ENCODE measurements around the gene FBXO11. TPM values are rescaled to one million over a fixed set of nuclear protein-coding genes. Genes with fewer than 3 reads are reported as not detected.
"Not testable (repeated sequence)": the region's sequence is repeated elsewhere in the genome, so short reads cannot be mapped to it uniquely, and the experiment has no call there.

FBXO11 gene
- total RNA-seq, 1 donor from 2014 or later = 15.1 TPM

DNA sequence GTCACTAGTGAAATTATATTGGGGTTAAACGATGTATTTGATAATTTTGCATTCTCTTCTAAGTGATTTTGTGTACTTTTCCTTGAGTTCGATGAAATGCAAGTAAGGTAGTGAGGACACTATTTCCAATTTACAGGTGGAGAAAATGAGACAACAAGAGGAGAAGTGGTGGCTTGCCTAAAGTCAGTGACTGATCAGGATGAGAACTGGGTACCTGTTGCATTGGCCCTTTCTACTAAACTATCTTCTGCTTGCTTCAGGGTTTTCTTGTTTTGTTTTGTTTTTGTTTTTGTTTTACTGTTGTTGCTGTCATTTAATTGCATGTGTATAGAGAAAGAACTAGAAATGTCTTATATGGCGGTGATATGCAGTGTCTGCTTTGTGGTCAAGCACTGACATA is 31.4 kb upstream of the FBXO11 start:
- Histone ChIP-seq H3K36me3 (no peaks in the 10 kb centered on the region), H3K4me3 (no peak overlapping the region), H3K27me3 (no peaks in the 10 kb centered on the region), H3K9me3 (no peaks in the 10 kb centered on the region), H3K27ac (no peak overlapping the region), H3K4me1 (no peaks in the 10 kb centered on the region)
- no peak for TF ChIP-seq CTCF (IDR thresholded peaks at IDR 0.05)
- intact Hi-C loops (cut with DNase I) = no loop called here
- no peak for DNase-seq (ENCODE audit: low spot score in 2 of 2)

GRCh38 chr2:47935071-47935470 is 28.8 kb upstream of the FBXO11 start:
- no peak overlapping the region for H3K27ac ChIP-seq
- H3K9me3 ChIP-seq = no peaks in the 10 kb centered on the region
- no peak for DNase-seq (ENCODE audit: low spot score in 2 of 2)
- no peak for TF ChIP-seq CTCF (IDR thresholded peaks at IDR 0.05)
- intact Hi-C loops (cut with DNase I) = no loop called here
- no peaks in the 10 kb centered on the region for H3K27me3 ChIP-seq
- H3K4me1 ChIP-seq = no peaks in the 10 kb centered on the region
- no peaks in the 10 kb centered on the region for H3K36me3 ChIP-seq
- no peak overlapping the region for H3K4me3 ChIP-seq

DNA sequence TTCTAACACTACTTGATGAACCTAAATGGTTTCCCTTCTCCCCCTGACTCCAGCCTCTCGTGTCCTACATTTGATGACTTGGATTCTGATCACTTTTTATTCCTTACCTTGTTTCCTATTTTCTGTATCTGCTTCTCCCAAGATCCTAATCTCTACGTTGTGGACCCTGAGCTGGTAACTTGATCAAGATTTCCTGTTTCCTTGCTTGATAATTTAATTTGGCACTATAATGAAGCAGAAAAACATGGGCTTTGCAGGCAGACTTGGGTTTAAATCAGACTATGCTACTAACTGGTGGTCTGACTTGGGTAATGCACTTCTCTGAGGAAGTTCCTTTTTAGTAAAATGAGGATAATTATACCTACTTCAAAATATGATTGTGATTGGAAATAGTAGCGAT is 11.7 kb upstream of the FBXO11 start:
- Histone ChIP-seq H3K9me3 (no peaks in the 10 kb centered on the region), H3K36me3 (no peaks in the 10 kb centered on the region), H3K4me1 (no peaks in the 10 kb centered on the region), H3K27me3 (no peaks in the 10 kb centered on the region), H3K4me3 (no peak overlapping the region), H3K27ac (no peak overlapping the region)
- intact Hi-C loops (cut with DNase I) = no loop called here
- DNase-seq (ENCODE audit: low spot score in 2 of 2) = no peak
- TF ChIP-seq CTCF (IDR thresholded peaks at IDR 0.05) = no peak

DNA sequence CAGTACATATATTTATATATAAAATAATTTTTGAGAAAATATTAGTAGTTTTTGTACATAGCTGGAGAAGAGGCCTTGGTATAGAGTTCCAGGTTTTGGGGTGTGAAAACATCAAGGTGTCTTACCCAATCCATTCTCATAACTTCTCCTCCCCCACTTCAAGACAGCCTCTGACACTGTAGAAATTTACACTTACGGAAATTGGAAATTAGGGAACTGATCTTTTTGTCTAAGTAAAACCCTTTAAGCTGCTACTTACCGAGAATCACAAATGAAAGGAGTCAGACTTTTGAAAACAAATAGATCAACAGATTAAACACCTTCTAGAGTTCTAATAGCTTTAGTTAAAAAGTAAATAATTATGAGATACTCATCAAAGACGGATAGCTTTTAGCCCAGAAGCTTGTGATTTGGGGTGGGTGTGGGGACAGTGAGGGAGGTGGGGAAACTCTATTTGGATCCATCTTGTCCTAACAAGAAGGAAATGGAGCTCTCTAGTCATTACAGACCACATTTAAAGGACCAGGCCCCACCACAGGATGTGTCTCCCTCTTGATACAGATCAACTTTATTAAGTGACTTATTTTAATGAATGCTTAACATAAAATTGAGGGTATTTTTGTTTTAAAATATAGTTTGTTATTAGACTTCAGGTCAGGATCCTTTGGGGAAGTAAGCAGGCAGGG is 11.1 kb upstream of the FBXO11 start:
- Histone ChIP-seq H3K4me1 (no peaks in the 10 kb centered on the region), H3K4me3 (no peak overlapping the region), H3K27me3 (no peaks in the 10 kb centered on the region), H3K36me3 (no peaks in the 10 kb centered on the region), H3K9me3 (no peaks in the 10 kb centered on the region), H3K27ac (no peak overlapping the region)
- intact Hi-C loops (cut with DNase I) = no loop called here
- DNase-seq (ENCODE audit: low spot score in 2 of 2) = no peak
- no peak for TF ChIP-seq CTCF (IDR thresholded peaks at IDR 0.05)

- no peak overlapping the region for H3K27ac ChIP-seq
- H3K9me3 ChIP-seq = no peaks in the 10 kb centered on the region
- DNase-seq (ENCODE audit: low spot score in 2 of 2) = no peak
- intact Hi-C loops (cut with DNase I) = no loop called here
- H3K27me3 ChIP-seq = no peaks in the 10 kb centered on the region
- H3K4me3 ChIP-seq = no peak overlapping the region
- TF ChIP-seq CTCF (IDR thresholded peaks at IDR 0.05) = no peak
- H3K36me3 ChIP-seq = no peaks in the 10 kb centered on the region
- H3K4me1 ChIP-seq = no peaks in the 10 kb centered on the region
These were observed 10.1 kb upstream of the FBXO11 start for GRCh38 chr2:47916412-47916811.

DNA sequence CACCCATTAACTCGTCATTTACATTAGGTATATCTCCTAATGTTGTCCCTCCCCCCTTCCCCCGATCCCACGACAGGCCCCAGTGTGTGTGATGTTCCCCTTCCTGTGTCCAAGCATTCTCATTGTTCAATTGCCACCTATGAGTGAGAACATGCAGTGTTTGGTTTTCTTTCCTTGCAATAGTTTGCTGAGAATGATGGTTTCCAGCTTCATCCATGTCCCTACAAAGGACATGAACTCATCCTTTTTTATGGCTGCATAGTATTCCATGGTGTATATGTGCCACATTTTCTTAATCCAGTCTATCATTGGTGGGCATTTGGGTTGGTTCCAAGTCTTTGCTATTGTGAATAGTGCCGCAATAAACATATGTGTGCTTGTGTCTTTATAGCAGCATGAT is 4.4 kb upstream of the FBXO11 start:
- H3K9me3 ChIP-seq; H3K36me3 ChIP-seq; H3K27me3 ChIP-seq; intact Hi-C loops (cut with DNase I); H3K4me1 ChIP-seq; H3K27ac ChIP-seq; DNase-seq (ENCODE audit: low spot score in 2 of 2); H3K4me3 ChIP-seq: not testable (repeated sequence)
